GM23338 (cell line): ENCODE results near the gene CDC42BPB. TPM values are rescaled to one million over a fixed set of nuclear protein-coding genes. Genes with fewer than 3 reads are reported as not detected.

ENCODE experiments used
- ATAC-seq: fragments of 200-7000 bp; cut with Tn5 transposase; 3 replicates; pipeline ENCODE4 v1.9.1; 2020
- DNase-seq: peaks from one replicate; pipeline ENCODE4 v3.0.0-alpha.2; 2015; ENCODE audit warnings: low spot score
- H2AFZ ChIP-seq: fragments of 200-600 bp; sonication (generic); 2 replicates; pipeline ENCODE4 v1.8.0; 2016; ENCODE audit warnings: antibody characterized with exemption, mild to moderate bottlenecking, moderate library complexity
- H3F3A ChIP-seq: fragments of 200-600 bp; sonication (generic); replicated peaks from 2 replicates; pipeline ENCODE4 v1.8.0; 2017; ENCODE audit warnings: antibody characterized with exemption, mixed run types, low read depth
- H3K27ac ChIP-seq: fragments of 200-600 bp; sonication (generic); 2 replicates; pipeline ENCODE4 v1.6.1; 2016; ENCODE audit warnings: low read depth
- H3K27me3 ChIP-seq: fragments of 200-600 bp; sonication (generic); 2 replicates; pipeline ENCODE4 v1.8.0; 2016; ENCODE audit warnings: mild to moderate bottlenecking, mixed run types, moderate library complexity; ENCODE audit not compliant: insufficient read depth
- H3K36me3 ChIP-seq: fragments of 200-600 bp; sonication (generic); 2 replicates; pipeline ENCODE4 v1.8.0; 2016; ENCODE audit warnings: mild to moderate bottlenecking; ENCODE audit not compliant: insufficient read depth
- H3K4me1 ChIP-seq: fragments of 200-600 bp; sonication (generic); 2 replicates; pipeline ENCODE4 v1.8.0; 2016; ENCODE audit warnings: mild to moderate bottlenecking, moderate library complexity; ENCODE audit not compliant: insufficient read depth
- H3K4me2 ChIP-seq: fragments of 200-600 bp; sonication (generic); 2 replicates; pipeline ENCODE4 v1.7.1; 2017; ENCODE audit warnings: mixed run types
- H3K4me3 ChIP-seq: fragments of 200-600 bp; sonication (generic); 2 replicates; pipeline ENCODE4 v1.6.1; 2016; ENCODE audit warnings: mixed run types
- H3K79me2 ChIP-seq: fragments of 200-600 bp; sonication (generic); replicated peaks from 2 replicates; pipeline ENCODE4 v1.8.0; 2017; ENCODE audit warnings: mild to moderate bottlenecking; ENCODE audit not compliant: insufficient read depth
- H3K9me2 ChIP-seq: fragments of 200-600 bp; sonication (generic); 2 replicates; pipeline ENCODE4 v1.8.0; 2017; ENCODE audit not compliant: insufficient read depth
- H4K20me1 ChIP-seq: fragments of 200-600 bp; sonication (generic); replicated peaks from 2 replicates; pipeline ENCODE4 v1.8.0; 2017; ENCODE audit warnings: mild to moderate bottlenecking; ENCODE audit not compliant: insufficient read depth
- H3K27ac Mint-ChIP-seq: 2 replicates; pipeline ENCODE4 v1.8.0; 2020; ENCODE audit warnings: inconsistent platforms, mild to moderate bottlenecking, moderate library complexity, mixed read lengths
- H3K27me3 Mint-ChIP-seq: 3 replicates; pipeline ENCODE4 v1.8.0; 2022; ENCODE audit warnings: low read depth, mild to moderate bottlenecking, moderate library complexity, mixed read lengths, inconsistent platforms; ENCODE audit not compliant: insufficient read depth, poor library complexity
- H3K36me3 Mint-ChIP-seq: 3 replicates; pipeline ENCODE4 v1.8.0; 2021; ENCODE audit warnings: low read depth, mild to moderate bottlenecking, inconsistent platforms, moderate library complexity, mixed read lengths
- H3K4me1 Mint-ChIP-seq: 3 replicates; pipeline ENCODE4 v1.8.0; 2020; ENCODE audit warnings: mild to moderate bottlenecking, inconsistent platforms, mixed read lengths
- H3K4me3 Mint-ChIP-seq: 3 replicates; pipeline ENCODE4 v1.8.0; 2021; ENCODE audit warnings: moderate library complexity, mild to moderate bottlenecking, inconsistent platforms, mixed read lengths
- H3K9me3 Mint-ChIP-seq: 3 replicates; pipeline ENCODE4 v1.8.0; 2020; ENCODE audit warnings: moderate library complexity, mild to moderate bottlenecking, inconsistent platforms, mixed read lengths
- EZH2 ChIP-seq: fragments of 200-600 bp; sonication (generic); IDR thresholded peaks from one replicate; pipeline ENCODE4 v1.8.0; 2017; ENCODE audit warnings: antibody characterized with exemption, mild to moderate bottlenecking, low read depth; ENCODE audit not compliant: unreplicated experiment
- EZH2phosphoT487 ChIP-seq: fragments of 200-600 bp; sonication (generic); IDR thresholded peaks from one replicate; pipeline ENCODE4 v1.8.1; 2018; ENCODE audit warnings: antibody characterized with exemption; ENCODE audit not compliant: unreplicated experiment
- STAT1 ChIP-seq: IDR thresholded peaks from one replicate; pipeline ENCODE4 v1.6.1; 2016; ENCODE audit warnings: antibody characterized with exemption; ENCODE audit not compliant: unreplicated experiment
- ZNF331 ChIP-seq: fragments of 250-450 bp; sonication (Bioruptor Pico); IDR thresholded peaks from 2 replicates; pipeline ENCODE4 v1.5.0; 2020; ENCODE audit warnings: low read depth, mild to moderate bottlenecking, moderate library complexity
- polyA plus RNA-seq: library from polyadenylated mRNA; unstranded; fragments of >200 nt; fragmentation: Nextera tagmentation; extraction: Ambion mirVana; gene quantifications from 2 replicates; pipeline ENCODE4 v1.2.1, GENCODE V29; 2016
- total RNA-seq: library from RNA; depleted of rRNA; stranded (reverse); fragments of >200 nt; shearing (Covaris generic); gene quantifications from 2 replicates; pipeline ENCODE4 v1.2.3, GENCODE V29; 2014
- TF ChIP-seq, protein P1 (sequence below): fragments of 250-450 bp; sonication (Bioruptor Pico); IDR thresholded peaks from 2 replicates; pipeline ENCODE4 v1.5.0; 2020; ENCODE audit warnings: mild to moderate bottlenecking, moderate library complexity
- TF ChIP-seq, protein P2 (sequence below), 2 experiments: fragments of 200-600 bp in 1 of 2; sonication (generic) in 1 of 2; conservative IDR thresholded peaks; 2 replicates each; pipeline versions ENCODE4 v1.5.1 to v1.6.1; 2016 to 2017; ENCODE audit warnings: antibody characterized with exemption in 2 of 2, low read depth in 2 of 2, mild to moderate bottlenecking in 2 of 2, moderate library complexity in 1 of 2
- TF ChIP-seq, protein P3 (sequence below): IDR thresholded peaks from 2 replicates; pipeline ENCODE4 v1.6.1; 2016; ENCODE audit warnings: antibody characterized with exemption

Gene CDC42BPB
- total and polyA plus RNA-seq, 2 experiments from 2014 or later: 12.3 to 127 TPM

DNA sequence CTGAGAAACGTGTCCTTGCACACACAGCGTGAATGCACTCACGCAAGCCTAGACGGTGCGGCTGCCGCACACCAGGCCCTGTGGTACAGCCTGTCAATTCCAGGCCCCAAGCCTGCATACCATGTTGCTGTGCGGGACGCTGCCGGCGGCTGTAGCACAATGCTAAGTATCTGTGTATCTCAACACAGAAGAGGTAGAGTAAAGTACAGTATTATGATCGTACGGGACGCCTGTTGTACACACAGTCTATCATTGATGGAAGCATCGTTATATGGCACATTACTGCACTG is 89.9 kb downstream of the CDC42BPB start:
- TF ChIP-seq, protein P1, sequence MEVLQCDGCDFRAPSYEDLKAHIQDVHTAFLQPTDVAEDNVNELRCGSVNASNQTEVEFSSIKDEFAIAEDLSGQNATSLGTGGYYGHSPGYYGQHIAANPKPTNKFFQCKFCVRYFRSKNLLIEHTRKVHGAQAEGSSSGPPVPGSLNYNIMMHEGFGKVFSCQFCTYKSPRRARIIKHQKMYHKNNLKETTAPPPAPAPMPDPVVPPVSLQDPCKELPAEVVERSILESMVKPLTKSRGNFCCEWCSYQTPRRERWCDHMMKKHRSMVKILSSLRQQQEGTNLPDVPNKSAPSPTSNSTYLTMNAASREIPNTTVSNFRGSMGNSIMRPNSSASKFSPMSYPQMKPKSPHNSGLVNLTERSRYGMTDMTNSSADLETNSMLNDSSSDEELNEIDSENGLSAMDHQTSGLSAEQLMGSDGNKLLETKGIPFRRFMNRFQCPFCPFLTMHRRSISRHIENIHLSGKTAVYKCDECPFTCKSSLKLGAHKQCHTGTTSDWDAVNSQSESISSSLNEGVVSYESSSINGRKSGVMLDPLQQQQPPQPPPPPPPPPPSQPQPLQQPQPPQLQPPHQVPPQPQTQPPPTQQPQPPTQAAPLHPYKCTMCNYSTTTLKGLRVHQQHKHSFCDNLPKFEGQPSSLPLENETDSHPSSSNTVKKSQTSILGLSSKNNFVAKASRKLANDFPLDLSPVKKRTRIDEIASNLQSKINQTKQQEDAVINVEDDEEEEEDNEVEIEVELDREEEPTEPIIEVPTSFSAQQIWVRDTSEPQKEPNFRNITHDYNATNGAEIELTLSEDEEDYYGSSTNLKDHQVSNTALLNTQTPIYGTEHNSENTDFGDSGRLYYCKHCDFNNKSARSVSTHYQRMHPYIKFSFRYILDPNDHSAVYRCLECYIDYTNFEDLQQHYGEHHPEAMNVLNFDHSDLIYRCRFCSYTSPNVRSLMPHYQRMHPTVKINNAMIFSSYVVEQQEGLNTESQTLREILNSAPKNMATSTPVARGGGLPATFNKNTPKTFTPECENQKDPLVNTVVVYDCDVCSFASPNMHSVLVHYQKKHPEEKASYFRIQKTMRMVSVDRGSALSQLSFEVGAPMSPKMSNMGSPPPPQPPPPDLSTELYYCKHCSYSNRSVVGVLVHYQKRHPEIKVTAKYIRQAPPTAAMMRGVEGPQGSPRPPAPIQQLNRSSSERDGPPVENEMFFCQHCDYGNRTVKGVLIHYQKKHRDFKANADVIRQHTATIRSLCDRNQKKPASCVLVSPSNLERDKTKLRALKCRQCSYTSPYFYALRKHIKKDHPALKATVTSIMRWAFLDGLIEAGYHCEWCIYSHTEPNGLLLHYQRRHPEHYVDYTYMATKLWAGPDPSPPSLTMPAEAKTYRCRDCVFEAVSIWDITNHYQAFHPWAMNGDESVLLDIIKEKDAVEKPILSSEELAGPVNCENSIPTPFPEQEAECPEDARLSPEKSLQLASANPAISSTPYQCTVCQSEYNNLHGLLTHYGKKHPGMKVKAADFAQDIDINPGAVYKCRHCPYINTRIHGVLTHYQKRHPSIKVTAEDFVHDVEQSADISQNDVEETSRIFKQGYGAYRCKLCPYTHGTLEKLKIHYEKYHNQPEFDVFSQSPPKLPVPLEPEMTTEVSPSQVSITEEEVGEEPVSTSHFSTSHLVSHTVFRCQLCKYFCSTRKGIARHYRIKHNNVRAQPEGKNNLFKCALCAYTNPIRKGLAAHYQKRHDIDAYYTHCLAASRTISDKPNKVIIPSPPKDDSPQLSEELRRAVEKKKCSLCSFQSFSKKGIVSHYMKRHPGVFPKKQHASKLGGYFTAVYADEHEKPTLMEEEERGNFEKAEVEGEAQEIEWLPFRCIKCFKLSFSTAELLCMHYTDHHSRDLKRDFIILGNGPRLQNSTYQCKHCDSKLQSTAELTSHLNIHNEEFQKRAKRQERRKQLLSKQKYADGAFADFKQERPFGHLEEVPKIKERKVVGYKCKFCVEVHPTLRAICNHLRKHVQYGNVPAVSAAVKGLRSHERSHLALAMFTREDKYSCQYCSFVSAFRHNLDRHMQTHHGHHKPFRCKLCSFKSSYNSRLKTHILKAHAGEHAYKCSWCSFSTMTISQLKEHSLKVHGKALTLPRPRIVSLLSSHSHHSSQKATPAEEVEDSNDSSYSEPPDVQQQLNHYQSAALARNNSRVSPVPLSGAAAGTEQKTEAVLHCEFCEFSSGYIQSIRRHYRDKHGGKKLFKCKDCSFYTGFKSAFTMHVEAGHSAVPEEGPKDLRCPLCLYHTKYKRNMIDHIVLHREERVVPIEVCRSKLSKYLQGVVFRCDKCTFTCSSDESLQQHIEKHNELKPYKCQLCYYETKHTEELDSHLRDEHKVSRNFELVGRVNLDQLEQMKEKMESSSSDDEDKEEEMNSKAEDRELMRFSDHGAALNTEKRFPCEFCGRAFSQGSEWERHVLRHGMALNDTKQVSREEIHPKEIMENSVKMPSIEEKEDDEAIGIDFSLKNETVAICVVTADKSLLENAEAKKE (CRISPR knock-in tag): no peak
- TF ChIP-seq, protein P2, sequence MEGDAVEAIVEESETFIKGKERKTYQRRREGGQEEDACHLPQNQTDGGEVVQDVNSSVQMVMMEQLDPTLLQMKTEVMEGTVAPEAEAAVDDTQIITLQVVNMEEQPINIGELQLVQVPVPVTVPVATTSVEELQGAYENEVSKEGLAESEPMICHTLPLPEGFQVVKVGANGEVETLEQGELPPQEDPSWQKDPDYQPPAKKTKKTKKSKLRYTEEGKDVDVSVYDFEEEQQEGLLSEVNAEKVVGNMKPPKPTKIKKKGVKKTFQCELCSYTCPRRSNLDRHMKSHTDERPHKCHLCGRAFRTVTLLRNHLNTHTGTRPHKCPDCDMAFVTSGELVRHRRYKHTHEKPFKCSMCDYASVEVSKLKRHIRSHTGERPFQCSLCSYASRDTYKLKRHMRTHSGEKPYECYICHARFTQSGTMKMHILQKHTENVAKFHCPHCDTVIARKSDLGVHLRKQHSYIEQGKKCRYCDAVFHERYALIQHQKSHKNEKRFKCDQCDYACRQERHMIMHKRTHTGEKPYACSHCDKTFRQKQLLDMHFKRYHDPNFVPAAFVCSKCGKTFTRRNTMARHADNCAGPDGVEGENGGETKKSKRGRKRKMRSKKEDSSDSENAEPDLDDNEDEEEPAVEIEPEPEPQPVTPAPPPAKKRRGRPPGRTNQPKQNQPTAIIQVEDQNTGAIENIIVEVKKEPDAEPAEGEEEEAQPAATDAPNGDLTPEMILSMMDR (conservative IDR thresholded peaks at IDR 0.05; ENCODE audit: low read depth in 2 of 2): no peak
- no peak for TF ChIP-seq EZH2
- TF ChIP-seq STAT1: no peak
- no peak for TF ChIP-seq ZNF331 (CRISPR knock-in tag)
- no peak for TF ChIP-seq EZH2phosphoT487
- TF ChIP-seq, protein P3, sequence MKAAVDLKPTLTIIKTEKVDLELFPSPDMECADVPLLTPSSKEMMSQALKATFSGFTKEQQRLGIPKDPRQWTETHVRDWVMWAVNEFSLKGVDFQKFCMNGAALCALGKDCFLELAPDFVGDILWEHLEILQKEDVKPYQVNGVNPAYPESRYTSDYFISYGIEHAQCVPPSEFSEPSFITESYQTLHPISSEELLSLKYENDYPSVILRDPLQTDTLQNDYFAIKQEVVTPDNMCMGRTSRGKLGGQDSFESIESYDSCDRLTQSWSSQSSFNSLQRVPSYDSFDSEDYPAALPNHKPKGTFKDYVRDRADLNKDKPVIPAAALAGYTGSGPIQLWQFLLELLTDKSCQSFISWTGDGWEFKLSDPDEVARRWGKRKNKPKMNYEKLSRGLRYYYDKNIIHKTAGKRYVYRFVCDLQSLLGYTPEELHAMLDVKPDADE: no peak
- H3K27me3 ChIP-seq: no peaks in the 10 kb centered on the region
- DNase-seq (no peak), ATAC-seq (no peak)
- H3K36me3 ChIP-seq: peaks cover 48% of the 10 kb centered on the region
- H3F3A ChIP-seq: 0 out of 2 replicates have a peak, but pooled peaks cover 9% of the 10 kb centered on the region
- H3K4me1 ChIP-seq: no peaks in the 10 kb centered on the region
- H4K20me1 ChIP-seq: no peaks in the 10 kb centered on the region; the same call in 1 of the 2 replicates
- no peak overlapping the region for H2AFZ ChIP-seq
- no peak overlapping the region for H3K27ac Mint-ChIP-seq
- no peaks in the 10 kb centered on the region for H3K9me2 ChIP-seq
- no peak overlapping the region for H3K27ac ChIP-seq
- no peaks in the 10 kb centered on the region for H3K4me1 Mint-ChIP-seq
- H3K36me3 Mint-ChIP-seq: peaks cover 79% of the 10 kb centered on the region
- no peaks in the 10 kb centered on the region for H3K79me2 ChIP-seq
- no peaks in the 10 kb centered on the region for H3K9me3 Mint-ChIP-seq
- no peak overlapping the region for H3K4me3 Mint-ChIP-seq
- no peak overlapping the region for H3K4me3 ChIP-seq
- no peak overlapping the region for H3K4me2 ChIP-seq
- H3K27me3 Mint-ChIP-seq: peaks cover 6% of the 10 kb centered on the region
